HG03457 (cell line): Measurements from ENCODE around the gene ACOT6.
"Not testable (repeated sequence)": the region's sequence is repeated elsewhere in the genome, so short reads cannot be mapped to it uniquely, and the experiment has no call there.

Source experiments
- ATAC-seq: cut with Tn5 transposase; IDR thresholded peaks from one replicate; pipeline ENCODE4 v1.9.1; 2021; ENCODE audit warnings: moderate number of reproducible peaks; ENCODE audit not compliant: unreplicated experiment

The ACOT6 gene

GRCh38 chr14:73594491-73594890 is 17.8 kb upstream of the ACOT6 start:
- no peak for ATAC-seq

- no peak for ATAC-seq
Observed at GRCh38 chr14:73599499-73599898, 12.8 kb upstream of the ACOT6 start.

- ATAC-seq = no peak
Observed at GRCh38 chr14:73602994-73603393, 9.3 kb upstream of the ACOT6 start.

- no peak for ATAC-seq
Observed at GRCh38 chr14:73606271-73606670, 6.0 kb upstream of the ACOT6 start.

- ATAC-seq = no peak
Observed at GRCh38 chr14:73607241-73607640, 5.1 kb upstream of the ACOT6 start.

GRCh38 chr14:73610687-73611086 is 1.6 kb upstream of the ACOT6 start:
- no peak for ATAC-seq

- ATAC-seq = no peak
Observed at GRCh38 chr14:73613046-73613383, 698 bp downstream of the ACOT6 start.

- ATAC-seq = no peak
Observed at GRCh38 chr14:73613419-73613963, 1.2 kb downstream of the ACOT6 start.

- no peak for ATAC-seq
Observed at GRCh38 chr14:73616831-73617230, 4.5 kb downstream of the ACOT6 start.

- ATAC-seq = no peak
Observed at GRCh38 chr14:73619524-73619923, 7.2 kb downstream of the ACOT6 start.

GRCh38 chr14:73620268-73620667 is 8.0 kb downstream of the ACOT6 start:
- ATAC-seq = no peak

GRCh38 chr14:73623504-73624054 is 11.3 kb downstream of the ACOT6 start:
- ATAC-seq = no peak

GRCh38 chr14:73625706-73626105 is 13.4 kb downstream of the ACOT6 start:
- ATAC-seq = no peak

- no peak for ATAC-seq
Observed at GRCh38 chr14:73627151-73627558, 14.8 kb downstream of the ACOT6 start.

GRCh38 chr14:73630009-73630780 is 17.9 kb downstream of the ACOT6 start:
- no peak for ATAC-seq

- ATAC-seq = no peak
Observed at GRCh38 chr14:73633116-73634010, 21.0 kb downstream of the ACOT6 start.

GRCh38 chr14:73634011-73634833 is 21.9 kb downstream of the ACOT6 start:
- no peak for ATAC-seq

- not testable (repeated sequence) for ATAC-seq
Observed at GRCh38 chr14:73636355-73636754, 24.0 kb downstream of the ACOT6 start.

- no peak for ATAC-seq
Observed at GRCh38 chr14:73637830-73638229, 25.5 kb downstream of the ACOT6 start.

GRCh38 chr14:73640796-73641365 is 28.6 kb downstream of the ACOT6 start:
- ATAC-seq = no peak
